Gastrocnemius medialis (tissue), 4 donors: ENCODE results near the gene SLC9A5. TPM values are rescaled to one million over a fixed set of nuclear protein-coding genes. Genes with fewer than 3 reads are reported as not detected.

Experiments
- ATAC-seq, 2 donors: fragments of 150-250 bp; one replicate each; pipeline ENCODE4 v1.9.1; 2016
- DNase-seq, 2 donors: peaks; one replicate each; pipeline ENCODE4 v3.0.0-alpha.2; 2019
- H3K27ac ChIP-seq, 4 donors: fragments of 200-600 bp; sonication (generic); 1 replicate in 1 of 4; 2 replicates in 3 of 4; pipeline ENCODE4 v1.5.1; 2016 to 2018; ENCODE audit warnings: mild to moderate bottlenecking in 2 of 4, moderate library complexity in 1 of 4
- H3K27me3 ChIP-seq, 3 donors: fragments of 200-600 bp; sonication (generic) in 2 of 3; 1 replicate in 1 of 3; 2 replicates in 2 of 3; pipeline versions ENCODE4 v1.5.1 to v1.6.0; 2016 to 2019; ENCODE audit warnings: mild to moderate bottlenecking in 1 of 3, moderate library complexity in 1 of 3
- H3K36me3 ChIP-seq, 2 donors: fragments of 200-600 bp; sonication (generic) in 1 of 2; one replicate each; pipeline ENCODE4 v1.5.1; 2017 to 2018
- H3K4me1 ChIP-seq, 2 donors: fragments of 200-600 bp; sonication (generic) in 1 of 2; one replicate each; pipeline ENCODE4 v1.5.1; 2016 to 2017; ENCODE audit warnings: mild to moderate bottlenecking in 2 of 2
- H3K4me3 ChIP-seq, 4 donors: fragments of 200-600 bp; sonication (generic) in 3 of 4; 1 replicate in 1 of 4; 2 replicates in 3 of 4; pipeline ENCODE4 v1.5.1; 2016 to 2019; ENCODE audit warnings: mild to moderate bottlenecking in 2 of 4
- H3K9me3 ChIP-seq, 3 donors: fragments of 200-600 bp; sonication (generic) in 2 of 3; 1 replicate in 1 of 3; 2 replicates in 2 of 3; pipeline ENCODE4 v1.5.1; 2016 to 2019
- CTCF ChIP-seq, 5 experiments: fragments of 450-650 bp in 3 of 5; fragments of 200-600 bp in 2 of 5; sonication (generic) in 2 of 5; IDR thresholded peaks in 4 of 5; conservative IDR thresholded peaks in 1 of 5; 1 replicate in 4 of 5; 2 replicates in 1 of 5; pipeline ENCODE4 v1.5.1; 2016 to 2019; ENCODE audit warnings: antibody characterized with exemption in 5 of 5, mild to moderate bottlenecking in 3 of 5, moderate library complexity in 3 of 5
- POLR2A ChIP-seq, 2 donors: fragments of 450-650 bp; IDR thresholded peaks; one replicate each; pipeline ENCODE4 v1.6.1; 2017; ENCODE audit warnings: antibody characterized with exemption in 2 of 2, mild to moderate bottlenecking in 2 of 2, moderate library complexity in 2 of 2
- in situ Hi-C, 4 donors: fragments of 200-750 bp; cut with MboI; loops; one replicate each; pipeline versions ENCODE4 v1.15.0 to v1.8.0; 2017; ENCODE audit warnings: low sequenced_read_pairs in 4 of 4
- intact Hi-C: fragments of 100-400 bp; cut with DNase I; formaldehyde crosslinking; loops from one replicate; pipeline ENCODE4 v1.15.1; 2023; ENCODE audit warnings: low total_unique reads
- total RNA-seq, 4 donors: library from RNA; depleted of rRNA; stranded (reverse); fragments of >200 nt; gene quantifications; one replicate each; pipeline versions ENCODE4 v1.1.0 to v1.2.3, GENCODE V29; 2016

SLC9A5 gene
- total RNA-seq, 4 donors from 2014 or later = 0.61 to 2.0 (median 1.2) TPM

DNA sequence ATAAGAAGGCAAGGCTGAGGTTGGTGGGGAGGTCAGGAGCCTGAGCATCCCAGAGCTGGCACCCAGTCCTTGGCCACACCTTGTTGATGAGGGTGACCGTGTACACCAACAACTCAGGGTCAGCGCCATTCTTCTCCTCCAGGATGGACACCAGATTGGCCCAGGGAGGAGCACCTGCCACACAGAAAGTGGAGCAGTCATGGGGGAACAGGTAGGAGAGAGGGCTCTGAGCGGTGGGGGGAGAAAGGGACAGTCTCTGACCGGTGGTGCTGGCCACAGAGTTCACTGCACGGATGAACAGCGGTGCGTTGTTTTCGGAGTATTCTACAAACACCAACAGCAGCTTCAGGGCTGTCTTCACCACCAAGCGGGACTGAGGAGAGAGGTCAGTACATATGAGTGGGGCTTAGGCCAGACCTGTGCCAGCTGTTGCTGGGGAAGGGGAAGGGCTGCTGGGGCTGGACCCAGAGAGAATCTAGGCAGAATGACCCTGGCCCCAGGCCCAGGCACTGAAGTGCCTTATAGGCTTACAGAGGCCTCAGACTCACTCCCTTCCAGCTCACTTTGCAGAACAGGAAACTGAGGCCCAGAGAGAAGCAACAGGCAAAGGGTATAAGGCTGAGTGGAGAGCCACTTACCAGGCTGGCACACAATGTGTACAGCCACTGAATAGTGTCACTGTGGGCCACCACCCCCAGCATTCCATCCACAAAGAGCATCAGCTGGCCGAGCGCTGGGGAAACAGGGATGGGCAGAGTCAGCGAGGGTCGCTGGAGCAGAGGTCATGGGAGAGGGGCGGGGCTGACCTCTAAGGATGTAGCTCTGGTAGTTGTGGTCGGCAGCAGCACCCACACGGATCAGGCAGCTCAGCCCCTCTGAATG lies 11.1 kb upstream of the SLC9A5 start:
- no peak overlapping the region for H3K4me3 ChIP-seq
- ATAC-seq = no peak
- H3K4me1 ChIP-seq = peaks cover 43 to 44% of the 10 kb centered on the region in 2 donors
- H3K9me3 ChIP-seq = no peaks in the 10 kb centered on the region
- peak overlapping the region; percentile 94 to 99 (median 98) for H3K27ac ChIP-seq
- intact Hi-C loops = no loop called here
- in situ Hi-C loops = no loop called here
- DNase-seq = no peak
- no peak for TF ChIP-seq POLR2A (IDR thresholded peaks at IDR 0.05)
- TF ChIP-seq CTCF (IDR thresholded peaks at IDR 0.05 in 4 of 5, conservative IDR thresholded peaks at IDR 0.05 in 1 of 5) = no peak
- H3K27me3 ChIP-seq = no peaks in the 10 kb centered on the region
- peaks cover 0 to 71% of the 10 kb centered on the region in 2 donors for H3K36me3 ChIP-seq

DNA sequence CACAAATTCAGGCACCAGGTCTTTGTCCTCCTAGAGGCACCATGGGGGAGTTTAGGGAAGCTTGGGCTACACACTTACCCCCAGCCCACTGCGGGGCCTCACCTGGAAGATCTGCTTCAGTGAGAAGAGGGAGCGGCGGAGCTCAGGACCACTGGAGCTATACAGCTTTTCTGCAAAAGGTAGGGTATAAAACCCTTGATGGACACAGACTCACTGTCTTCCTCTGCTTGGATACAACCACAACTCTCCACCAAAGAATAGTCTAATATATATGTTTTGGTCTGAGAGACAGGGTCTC lies 10.6 kb upstream of the SLC9A5 start:
- Histone ChIP-seq H3K9me3 (no peaks in the 10 kb centered on the region), H3K4me1 (peaks cover 49 to 50% of the 10 kb centered on the region in 2 donors), H3K27ac (peak overlapping the region; percentile 94 to 99 (median 98)), H3K27me3 (no peaks in the 10 kb centered on the region), H3K4me3 (no peak overlapping the region), H3K36me3 (peaks cover 0 to 65% of the 10 kb centered on the region in 2 donors)
- in situ Hi-C loops = no loop called here
- no peak for DNase-seq
- no peak for TF ChIP-seq POLR2A (IDR thresholded peaks at IDR 0.05)
- TF ChIP-seq CTCF (IDR thresholded peaks at IDR 0.05 in 4 of 5, conservative IDR thresholded peaks at IDR 0.05 in 1 of 5) = no peak
- no peak for ATAC-seq
- intact Hi-C loops = no loop called here

DNA sequence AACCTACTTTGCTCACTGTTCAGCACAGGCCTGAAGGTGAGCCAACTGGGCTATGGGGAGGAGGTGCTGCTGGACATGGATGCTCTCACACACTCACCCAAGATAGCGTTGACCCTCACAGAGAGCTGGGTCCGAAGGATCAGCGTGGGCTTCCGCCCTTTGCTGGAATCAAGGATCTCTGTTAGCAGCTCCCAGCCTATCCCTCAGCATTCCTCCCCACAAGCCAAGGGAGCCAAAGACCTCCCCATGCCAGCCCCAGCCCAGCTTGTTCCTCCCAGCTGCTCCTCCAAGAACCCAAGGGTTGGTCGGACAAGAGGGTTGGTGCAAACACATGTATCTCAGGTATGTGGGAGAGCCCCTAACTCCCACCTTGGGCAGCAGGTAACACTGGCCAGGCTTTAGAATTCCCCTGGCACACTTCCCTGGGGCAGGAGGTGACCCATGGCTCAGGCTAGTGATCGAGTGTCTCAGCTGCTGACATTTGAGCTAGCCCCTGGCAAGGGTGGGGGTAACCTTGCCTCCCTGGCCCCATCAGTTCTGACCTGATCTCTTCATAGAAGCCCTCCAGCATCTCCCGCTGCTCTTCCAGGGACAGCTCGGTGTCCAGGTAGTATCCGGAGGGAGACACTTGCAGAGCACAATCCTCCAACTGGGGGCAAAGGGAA lies 9.8 kb upstream of the SLC9A5 start:
- peak overlapping the region; percentile 94 to 99 (median 98) for H3K27ac ChIP-seq
- peaks cover 56 to 57% of the 10 kb centered on the region in 2 donors for H3K4me1 ChIP-seq
- DNase-seq (peak; percentile 56 to 59), ATAC-seq (no peak)
- no peaks in the 10 kb centered on the region for H3K27me3 ChIP-seq
- in situ Hi-C loops = no loop called here
- no peak overlapping the region for H3K4me3 ChIP-seq
- peaks cover 0 to 58% of the 10 kb centered on the region in 2 donors for H3K36me3 ChIP-seq
- no peaks in the 10 kb centered on the region for H3K9me3 ChIP-seq
- TF ChIP-seq POLR2A (IDR thresholded peaks at IDR 0.05) = no peak
- no peak for TF ChIP-seq CTCF (IDR thresholded peaks at IDR 0.05 in 4 of 5, conservative IDR thresholded peaks at IDR 0.05 in 1 of 5)
- intact Hi-C loops = no loop called here

DNA sequence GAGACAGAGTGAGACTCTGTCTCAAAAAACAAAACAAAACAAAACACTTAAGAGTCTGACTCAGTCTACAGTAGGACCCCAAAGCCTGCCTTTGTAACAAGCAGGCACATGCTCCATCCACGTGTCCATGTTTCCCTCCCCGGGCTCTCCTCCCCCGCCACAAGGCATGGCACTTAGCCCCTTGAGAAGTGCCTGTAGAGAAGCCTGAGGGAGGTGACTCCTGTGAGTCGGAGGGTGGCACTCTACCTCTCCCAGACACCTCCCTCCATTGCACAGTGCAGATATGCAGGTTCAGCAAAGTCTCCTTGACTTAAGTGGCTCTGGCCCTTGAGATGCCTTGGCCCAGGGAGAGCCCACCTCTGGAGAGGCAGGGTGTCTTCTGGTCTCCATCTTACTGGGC lies 8.3 kb upstream of the SLC9A5 start:
- H3K27me3 ChIP-seq = no peaks in the 10 kb centered on the region
- H3K36me3 ChIP-seq = peaks cover 0 to 42% of the 10 kb centered on the region in 2 donors
- peaks cover 72 to 73% of the 10 kb centered on the region in 2 donors for H3K4me1 ChIP-seq
- in situ Hi-C loops = no loop called here
- peak overlapping the region; percentile 94 to 99 (median 98) for H3K27ac ChIP-seq
- TF ChIP-seq CTCF (IDR thresholded peaks at IDR 0.05 in 4 of 5, conservative IDR thresholded peaks at IDR 0.05 in 1 of 5) (no peak), POLR2A (IDR thresholded peaks at IDR 0.05) (no peak)
- DNase-seq (no peak), ATAC-seq (peak; percentile 0 to 2)
- peak overlapping the region in 2 of 4 donors; percentile 2 to 3 for H3K4me3 ChIP-seq
- no peaks in the 10 kb centered on the region for H3K9me3 ChIP-seq
- intact Hi-C loops = loop anchor here (5.0 kb wide), 1 partner anchor 68 kb away; the partner anchor contains the start of gene NOL3
